ENCODE measurements around the gene BABAM2. TPM values are rescaled to one million over a fixed set of nuclear protein-coding genes. Genes with fewer than 3 reads are reported as not detected.

BABAM2 gene
- total and polyA plus RNA-seq, 2 experiments from 2014 or later = 31.8 to 83.3 TPM

DNA sequence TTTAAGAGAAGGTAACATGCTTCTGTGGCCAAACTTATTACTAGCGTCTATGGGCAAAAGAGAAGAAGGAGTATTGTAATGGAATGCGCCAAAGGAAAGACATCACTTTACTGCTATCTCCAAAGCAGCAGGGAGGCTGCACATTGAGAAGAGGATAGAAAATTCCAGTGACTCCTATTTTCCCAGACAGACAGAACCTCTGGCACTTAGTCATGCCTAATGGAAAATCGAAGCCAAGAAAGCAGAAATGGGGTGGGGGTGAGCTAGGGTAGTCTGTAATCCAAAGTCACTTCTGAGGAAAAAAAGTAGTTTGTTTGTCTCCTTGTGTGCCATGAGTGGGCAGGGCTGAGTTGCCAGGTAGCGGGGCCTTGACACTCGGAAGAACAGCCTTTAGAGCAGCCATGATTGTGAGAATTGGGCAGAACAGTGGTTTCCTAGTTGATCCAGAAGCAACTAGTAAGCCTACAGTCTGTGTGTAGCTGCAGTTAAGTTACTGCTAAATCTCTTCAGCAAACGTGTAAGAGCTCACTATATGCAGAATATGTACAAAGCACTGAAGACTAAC lies 422.8 kb downstream of the BABAM2 start:
- TF ChIP-seq, protein P1, sequence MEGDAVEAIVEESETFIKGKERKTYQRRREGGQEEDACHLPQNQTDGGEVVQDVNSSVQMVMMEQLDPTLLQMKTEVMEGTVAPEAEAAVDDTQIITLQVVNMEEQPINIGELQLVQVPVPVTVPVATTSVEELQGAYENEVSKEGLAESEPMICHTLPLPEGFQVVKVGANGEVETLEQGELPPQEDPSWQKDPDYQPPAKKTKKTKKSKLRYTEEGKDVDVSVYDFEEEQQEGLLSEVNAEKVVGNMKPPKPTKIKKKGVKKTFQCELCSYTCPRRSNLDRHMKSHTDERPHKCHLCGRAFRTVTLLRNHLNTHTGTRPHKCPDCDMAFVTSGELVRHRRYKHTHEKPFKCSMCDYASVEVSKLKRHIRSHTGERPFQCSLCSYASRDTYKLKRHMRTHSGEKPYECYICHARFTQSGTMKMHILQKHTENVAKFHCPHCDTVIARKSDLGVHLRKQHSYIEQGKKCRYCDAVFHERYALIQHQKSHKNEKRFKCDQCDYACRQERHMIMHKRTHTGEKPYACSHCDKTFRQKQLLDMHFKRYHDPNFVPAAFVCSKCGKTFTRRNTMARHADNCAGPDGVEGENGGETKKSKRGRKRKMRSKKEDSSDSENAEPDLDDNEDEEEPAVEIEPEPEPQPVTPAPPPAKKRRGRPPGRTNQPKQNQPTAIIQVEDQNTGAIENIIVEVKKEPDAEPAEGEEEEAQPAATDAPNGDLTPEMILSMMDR (IDR thresholded peaks at IDR 0.05; ENCODE audit: low read depth, low read length) = no peak
- Histone ChIP-seq H3K4me1 (ENCODE audit: low read depth) (no peaks in the 10 kb centered on the region), H3K9me3 (ENCODE audit: low read depth) (no peaks in the 10 kb centered on the region), H3K27ac (no peak overlapping the region), H3K27me3 (no peaks in the 10 kb centered on the region), H3K4me3 (no peak overlapping the region), H3K36me3 (no peaks in the 10 kb centered on the region)
- DNase-seq (ENCODE audit: low read depth in 1 of 2, low spot score in 1 of 2) = no peak

- Histone ChIP-seq H3K4me1 (ENCODE audit: low read depth) (no peaks in the 10 kb centered on the region), H3K9me3 (ENCODE audit: low read depth) (no peaks in the 10 kb centered on the region), H3K36me3 (no peaks in the 10 kb centered on the region), H3K27me3 (no peaks in the 10 kb centered on the region), H3K4me3 (no peak overlapping the region), H3K27ac (no peak overlapping the region)
- TF ChIP-seq, protein P1 (IDR thresholded peaks at IDR 0.05; ENCODE audit: low read depth, low read length) = no peak
- no peak for DNase-seq (ENCODE audit: low read depth in 1 of 2, low spot score in 1 of 2)
Measured at GRCh38 chr2:28314968-28315367, 424.4 kb downstream of the BABAM2 start.

DNA sequence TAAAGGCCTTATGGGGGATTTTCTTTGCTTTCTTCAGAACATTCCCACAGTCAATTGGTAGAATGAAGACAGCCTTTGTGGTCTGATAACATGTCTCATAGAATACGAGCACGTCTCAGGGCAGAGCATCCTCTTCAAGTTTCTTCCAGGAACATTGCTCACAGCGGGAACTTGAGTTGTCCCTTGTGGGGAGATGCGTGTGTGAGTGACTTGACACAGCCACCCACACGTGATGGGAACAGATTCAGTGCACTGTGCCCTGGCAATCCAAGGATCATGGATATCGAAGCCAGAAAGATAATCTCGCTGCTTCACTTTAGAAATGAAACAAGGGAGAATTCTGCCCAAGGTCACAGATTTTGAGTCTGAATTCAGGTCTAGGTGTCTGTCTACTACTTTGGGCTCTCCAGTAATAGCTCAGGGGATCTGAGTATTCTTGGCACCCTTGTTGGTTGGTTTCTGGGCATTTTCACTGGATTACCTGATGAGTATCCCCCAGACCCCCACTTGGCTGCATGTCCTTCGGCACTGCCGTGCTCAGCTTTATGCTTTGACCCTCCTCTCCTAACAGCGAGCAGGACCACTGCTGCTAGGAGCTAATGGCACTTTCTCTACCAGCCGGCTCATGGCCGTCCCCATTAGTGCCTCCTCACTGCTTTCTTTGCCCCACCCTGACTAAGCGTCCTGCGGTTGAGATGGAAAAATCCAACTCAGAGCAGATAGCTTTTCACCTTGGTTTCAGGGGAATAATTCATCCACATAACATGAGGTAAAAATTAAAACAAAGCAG lies 426.2 kb downstream of the BABAM2 start:
- Histone ChIP-seq H3K9me3 (ENCODE audit: low read depth) (no peaks in the 10 kb centered on the region), H3K4me3 (no peak overlapping the region), H3K36me3 (no peaks in the 10 kb centered on the region), H3K27ac (no peak overlapping the region), H3K27me3 (no peaks in the 10 kb centered on the region), H3K4me1 (ENCODE audit: low read depth) (no peaks in the 10 kb centered on the region)
- TF ChIP-seq, protein P1 (IDR thresholded peaks at IDR 0.05; ENCODE audit: low read depth, low read length) = no peak
- no peak for DNase-seq (ENCODE audit: low read depth in 1 of 2, low spot score in 1 of 2)

DNA sequence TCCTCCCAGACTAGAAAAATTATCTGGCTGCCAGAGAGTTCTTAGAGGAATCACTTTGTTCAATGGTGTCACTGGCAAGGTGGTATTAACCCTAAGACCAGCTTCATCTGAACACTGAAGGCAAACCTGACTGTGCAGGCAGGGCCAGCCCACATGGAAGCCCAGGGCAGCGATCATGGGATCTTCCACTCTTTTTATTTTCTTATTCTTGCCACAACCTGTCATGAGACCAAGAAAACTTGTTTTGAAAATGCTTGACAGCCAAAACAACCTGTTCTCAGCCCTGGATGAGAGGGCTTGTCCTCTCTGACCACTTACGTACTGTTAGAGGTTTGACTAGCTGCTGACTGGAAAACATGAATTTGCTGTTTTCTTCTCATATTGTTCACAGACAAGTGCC lies 426.9 kb downstream of the BABAM2 start:
- TF ChIP-seq, protein P1 (IDR thresholded peaks at IDR 0.05; ENCODE audit: low read depth, low read length) = no peak
- Histone ChIP-seq H3K36me3 (no peaks in the 10 kb centered on the region), H3K9me3 (ENCODE audit: low read depth) (no peaks in the 10 kb centered on the region), H3K27ac (no peak overlapping the region), H3K4me3 (no peak overlapping the region), H3K27me3 (no peaks in the 10 kb centered on the region), H3K4me1 (ENCODE audit: low read depth) (no peaks in the 10 kb centered on the region)
- no peak for DNase-seq (ENCODE audit: low read depth in 1 of 2, low spot score in 1 of 2)

- TF ChIP-seq, protein P1 (IDR thresholded peaks at IDR 0.05; ENCODE audit: low read depth, low read length) = no peak
- H3K4me1 ChIP-seq (ENCODE audit: low read depth) = no peaks in the 10 kb centered on the region
- H3K27ac ChIP-seq = no peak overlapping the region
- DNase-seq (ENCODE audit: low read depth in 1 of 2, low spot score in 1 of 2) = no peak
- no peaks in the 10 kb centered on the region for H3K27me3 ChIP-seq
- H3K4me3 ChIP-seq = no peak overlapping the region
- no peaks in the 10 kb centered on the region for H3K36me3 ChIP-seq
- H3K9me3 ChIP-seq (ENCODE audit: low read depth) = no peaks in the 10 kb centered on the region
Measured at GRCh38 chr2:28318023-28318422, 427.5 kb downstream of the BABAM2 start.
